ENCODE measurements around the gene TOM1L1. TPM values are rescaled to one million over a fixed set of nuclear protein-coding genes. Genes with fewer than 3 reads are reported as not detected.

The TOM1L1 gene
- total and polyA plus RNA-seq, 4 donors, result 21.4 to 119 (median 33.9) TPM

GRCh38 chr17:54903375-54903774 is 2.7 kb downstream of the TOM1L1 start (continued):
- peak; percentile 66 to 87 for TF ChIP-seq RXRA (IDR thresholded peaks at IDR 0.05)
- TF ChIP-seq FOXA2 (IDR thresholded peaks at IDR 0.05), result no peak
- peak; percentile 40 to 42 for TF ChIP-seq RAD21 (IDR thresholded peaks at IDR 0.05)

GRCh38 chr17:54906683-54907082 is 6.0 kb downstream of the TOM1L1 start:
- Histone ChIP-seq H3K4me1 (ENCODE audit: control insufficient read depth in 4 of 4, insufficient read depth in 4 of 4, low read length in 3 of 4) (peaks cover 2 to 44% (median 27%) of the 10 kb centered on the region in 4 donors), H3K27ac (ENCODE audit: low read depth in 1 of 2, low read length in 2 of 2) (no peak overlapping the region), H3K9ac (ENCODE audit: low read depth in 1 of 2, low read length in 2 of 2) (no peak overlapping the region), H3K9me3 (ENCODE audit: control insufficient read depth in 4 of 4, low read length in 3 of 4) (no peaks in the 10 kb centered on the region), H3K27me3 (ENCODE audit: control insufficient read depth in 4 of 4, insufficient read depth in 4 of 4, low read length in 3 of 4) (no peaks in the 10 kb centered on the region), H3K36me3 (ENCODE audit: control insufficient read depth in 4 of 4, insufficient read depth in 3 of 4, low read depth in 1 of 4, low read length in 3 of 4) (peaks cover 0 to 11% (median 1%) of the 10 kb centered on the region in 4 donors), H3K4me3 (ENCODE audit: low read depth in 1 of 3, low read length in 3 of 3) (no peak overlapping the region)
- WGBS, result 61% methylated on average over 7 of the region's 7 CpGs
- TF ChIP-seq REST (IDR thresholded peaks at IDR 0.05) (no peak), YY1 (IDR thresholded peaks at IDR 0.05) (no peak), RXRA (IDR thresholded peaks at IDR 0.05) (no peak), HNF4A (conservative IDR thresholded peaks at IDR 0.05) (peak in 1 of 2 donors; percentile 21), MAX (IDR thresholded peaks at IDR 0.05) (no peak), FOXA2 (IDR thresholded peaks at IDR 0.05) (no peak), ATF3 (IDR thresholded peaks at IDR 0.05) (no peak)
- no peak for DNase-seq (ENCODE audit: low spot score)

- no peak for DNase-seq (ENCODE audit: low spot score)
- 56% methylated on average over 5 of the region's 5 CpGs for WGBS
- H3K27ac ChIP-seq (ENCODE audit: low read depth in 1 of 2, low read length in 2 of 2), result no peak overlapping the region
- peaks cover 2 to 44% (median 25%) of the 10 kb centered on the region in 4 donors for H3K4me1 ChIP-seq (ENCODE audit: control insufficient read depth in 4 of 4, insufficient read depth in 4 of 4, low read length in 3 of 4)
- no peaks in the 10 kb centered on the region for H3K9me3 ChIP-seq (ENCODE audit: control insufficient read depth in 4 of 4, low read length in 3 of 4)
- no peak for TF ChIP-seq RAD21 (IDR thresholded peaks at IDR 0.05)
- TF ChIP-seq SP1 (IDR thresholded peaks at IDR 0.05), result no peak
- TF ChIP-seq TAF1 (conservative IDR thresholded peaks at IDR 0.05), result no peak
- no peak for TF ChIP-seq NR2F2 (IDR thresholded peaks at IDR 0.05)
- TF ChIP-seq RXRA (IDR thresholded peaks at IDR 0.05), result no peak
- TF ChIP-seq ZBTB33 (IDR thresholded peaks at IDR 0.05), result no peak
- TF ChIP-seq JUND (IDR thresholded peaks at IDR 0.05), result no peak
- no peak for TF ChIP-seq MAX (IDR thresholded peaks at IDR 0.05)
- no peak for TF ChIP-seq HNF4G (IDR thresholded peaks at IDR 0.05)
- TF ChIP-seq GABPA (IDR thresholded peaks at IDR 0.05 in 1 of 2, conservative IDR thresholded peaks at IDR 0.05 in 1 of 2), result no peak
- TF ChIP-seq CTCF (IDR thresholded peaks at IDR 0.05; ENCODE audit: low read depth, low read length, missing input control), result no peak
- no peak for TF ChIP-seq REST (IDR thresholded peaks at IDR 0.05)
- TF ChIP-seq EGR1 (IDR thresholded peaks at IDR 0.05; ENCODE audit: low read depth in 2 of 2), result no peak
- no peak for TF ChIP-seq FOXA1 (IDR thresholded peaks at IDR 0.05)
- no peak for TF ChIP-seq ATF3 (IDR thresholded peaks at IDR 0.05)
- no peak for TF ChIP-seq YY1 (IDR thresholded peaks at IDR 0.05)
- TF ChIP-seq FOXA2 (IDR thresholded peaks at IDR 0.05), result no peak
- no peak for TF ChIP-seq HNF4A (conservative IDR thresholded peaks at IDR 0.05)
- no peak overlapping the region for H3K9ac ChIP-seq (ENCODE audit: low read depth in 1 of 2, low read length in 2 of 2)
- no peaks in the 10 kb centered on the region for H3K27me3 ChIP-seq (ENCODE audit: control insufficient read depth in 4 of 4, insufficient read depth in 4 of 4, low read length in 3 of 4)
- no peak overlapping the region for H3K4me3 ChIP-seq (ENCODE audit: low read depth in 1 of 3, low read length in 3 of 3)
- peaks cover 0 to 11% (median 3%) of the 10 kb centered on the region in 4 donors for H3K36me3 ChIP-seq (ENCODE audit: control insufficient read depth in 4 of 4, insufficient read depth in 3 of 4, low read depth in 1 of 4, low read length in 3 of 4)
Observed at GRCh38 chr17:54907376-54907775, 6.7 kb downstream of the TOM1L1 start.

Data from liver (tissue), 9 donors.